ENCODE results near the gene VIPR2.
A peak's percentile ranks its signal among the peaks of the same experiment; 100 is the strongest.

VIPR2 gene

DNA sequence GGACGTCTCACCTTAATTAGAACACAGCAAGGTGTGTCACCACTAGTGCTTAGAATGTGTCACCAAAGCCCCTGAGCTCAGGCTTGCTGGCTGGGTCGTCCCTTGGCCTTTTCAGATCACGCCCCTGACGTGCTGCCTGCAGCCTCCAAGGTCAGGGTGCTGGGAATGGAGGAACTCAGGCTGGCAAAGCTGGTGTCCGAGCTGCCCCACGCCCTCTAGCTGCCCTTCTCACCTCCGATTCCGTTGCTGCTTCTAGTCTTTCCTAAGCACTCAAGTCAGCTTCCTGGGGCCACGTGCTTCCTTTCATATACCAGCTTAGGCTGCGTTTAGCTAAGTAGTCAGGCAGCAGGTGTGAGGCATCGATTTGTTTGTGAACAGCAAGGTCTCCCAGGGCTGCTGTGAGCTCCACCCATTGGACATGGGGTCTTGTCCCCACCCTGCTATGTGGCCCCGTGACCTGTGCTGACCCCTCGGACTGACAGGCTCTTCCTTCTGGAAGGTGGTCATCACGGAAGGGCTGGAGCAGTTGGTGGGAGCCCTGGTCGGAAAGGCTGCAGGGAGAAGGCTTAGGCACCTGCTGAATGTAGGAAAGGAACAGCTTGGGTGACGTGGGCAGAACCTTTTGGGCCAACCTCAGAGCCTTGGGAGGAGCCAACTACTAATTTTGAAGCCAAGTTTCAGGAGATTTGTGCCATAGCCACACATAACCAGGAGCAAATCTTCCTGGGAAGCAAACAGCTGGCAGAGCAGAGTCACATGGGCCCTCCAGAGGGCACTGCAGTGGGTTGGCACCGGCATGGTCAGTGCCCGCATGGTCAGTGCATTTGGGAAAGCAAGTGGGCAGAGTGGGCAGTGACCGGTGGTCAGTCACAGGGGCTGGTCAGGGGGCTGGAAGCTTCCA, 28.8 kb downstream of the VIPR2 start:
- Mint-ChIP-seq H3K4me3 (no peak overlapping the region), H3K9me3 (no peaks in the 10 kb centered on the region), H3K4me1 (ENCODE audit: low read depth) (peaks cover 2% of the 10 kb centered on the region), H3K27me3 (peaks cover 20% of the 10 kb centered on the region), H3K36me3 (ENCODE audit: low read depth) (no peaks in the 10 kb centered on the region), H3K27ac (no peak overlapping the region)
- no peak for DNase-seq

DNA sequence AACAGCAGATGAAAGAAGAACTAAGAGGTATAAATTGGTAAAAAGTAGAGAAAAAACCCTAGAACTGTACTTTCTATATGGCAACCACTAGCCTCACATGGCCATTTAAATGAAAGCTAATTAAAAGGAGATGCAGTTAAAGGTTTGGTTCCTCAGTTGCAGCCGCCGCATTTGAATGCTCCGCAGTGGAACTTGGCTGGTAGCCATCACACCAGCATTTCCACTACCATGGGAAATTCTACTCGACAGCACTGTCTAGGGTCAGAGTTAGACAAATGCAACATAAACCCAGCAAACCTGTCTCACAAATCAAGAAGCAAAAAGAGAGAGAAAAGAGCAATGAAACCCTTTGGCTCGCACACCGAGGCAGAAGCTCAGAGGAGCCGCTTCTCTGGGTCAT, 29.7 kb downstream of the VIPR2 start:
- H3K9me3 Mint-ChIP-seq = no peaks in the 10 kb centered on the region
- no peak for DNase-seq
- H3K4me3 Mint-ChIP-seq = no peak overlapping the region
- peaks cover 2% of the 10 kb centered on the region for H3K4me1 Mint-ChIP-seq (ENCODE audit: low read depth)
- H3K27ac Mint-ChIP-seq = no peak overlapping the region
- no peaks in the 10 kb centered on the region for H3K36me3 Mint-ChIP-seq (ENCODE audit: low read depth)
- H3K27me3 Mint-ChIP-seq = peaks cover 20% of the 10 kb centered on the region

DNA sequence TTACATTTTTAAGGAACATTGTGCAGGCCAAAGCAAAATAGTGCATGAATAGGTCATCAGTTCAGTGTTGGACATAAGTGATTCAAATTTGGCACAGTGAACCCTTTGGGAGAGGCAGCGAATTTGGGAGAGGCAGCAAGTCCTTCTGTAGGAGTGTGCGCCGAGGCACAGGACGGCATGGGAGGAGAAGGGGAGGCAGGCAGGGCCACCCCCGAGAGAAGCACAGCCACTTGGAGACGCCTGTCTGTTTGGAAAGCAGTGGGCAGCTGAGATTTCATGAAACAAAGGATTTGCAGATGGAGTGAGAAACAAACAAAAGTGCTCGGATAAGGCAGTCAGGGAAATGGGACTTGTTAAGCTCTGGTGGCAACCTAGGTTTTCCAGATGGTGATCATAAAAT, 30.6 kb downstream of the VIPR2 start:
- H3K9me3 Mint-ChIP-seq = no peaks in the 10 kb centered on the region
- H3K36me3 Mint-ChIP-seq (ENCODE audit: low read depth) = no peaks in the 10 kb centered on the region
- H3K27ac Mint-ChIP-seq = no peak overlapping the region
- H3K4me3 Mint-ChIP-seq = no peak overlapping the region
- peaks cover 20% of the 10 kb centered on the region for H3K27me3 Mint-ChIP-seq
- H3K4me1 Mint-ChIP-seq (ENCODE audit: low read depth) = peaks cover 2% of the 10 kb centered on the region
- no peak for DNase-seq

DNA sequence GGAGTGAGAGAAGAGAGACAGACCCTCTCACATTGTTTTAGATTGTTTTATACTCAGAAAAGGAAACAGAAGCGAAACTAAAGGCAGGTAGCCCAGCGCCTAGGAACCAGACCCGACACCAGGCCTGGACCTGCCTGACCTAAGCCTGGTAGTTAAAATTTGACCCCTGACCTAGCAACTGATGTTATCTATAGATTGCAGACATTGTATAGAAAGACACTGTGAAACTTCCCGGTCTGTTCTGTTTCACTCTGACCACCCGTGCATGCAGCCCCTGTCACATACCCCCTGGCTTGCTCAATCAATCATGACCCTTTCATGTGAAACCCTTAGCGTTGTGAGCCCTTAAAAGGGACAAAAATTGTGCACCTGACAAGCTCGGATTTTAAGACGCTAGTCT, 31.6 kb downstream of the VIPR2 start:
- no peaks in the 10 kb centered on the region for H3K4me1 Mint-ChIP-seq (ENCODE audit: low read depth)
- no peak overlapping the region for H3K4me3 Mint-ChIP-seq
- no peak overlapping the region for H3K27ac Mint-ChIP-seq
- peaks cover 21% of the 10 kb centered on the region for H3K27me3 Mint-ChIP-seq
- DNase-seq = no peak
- no peaks in the 10 kb centered on the region for H3K36me3 Mint-ChIP-seq (ENCODE audit: low read depth)
- H3K9me3 Mint-ChIP-seq = no peaks in the 10 kb centered on the region

DNA sequence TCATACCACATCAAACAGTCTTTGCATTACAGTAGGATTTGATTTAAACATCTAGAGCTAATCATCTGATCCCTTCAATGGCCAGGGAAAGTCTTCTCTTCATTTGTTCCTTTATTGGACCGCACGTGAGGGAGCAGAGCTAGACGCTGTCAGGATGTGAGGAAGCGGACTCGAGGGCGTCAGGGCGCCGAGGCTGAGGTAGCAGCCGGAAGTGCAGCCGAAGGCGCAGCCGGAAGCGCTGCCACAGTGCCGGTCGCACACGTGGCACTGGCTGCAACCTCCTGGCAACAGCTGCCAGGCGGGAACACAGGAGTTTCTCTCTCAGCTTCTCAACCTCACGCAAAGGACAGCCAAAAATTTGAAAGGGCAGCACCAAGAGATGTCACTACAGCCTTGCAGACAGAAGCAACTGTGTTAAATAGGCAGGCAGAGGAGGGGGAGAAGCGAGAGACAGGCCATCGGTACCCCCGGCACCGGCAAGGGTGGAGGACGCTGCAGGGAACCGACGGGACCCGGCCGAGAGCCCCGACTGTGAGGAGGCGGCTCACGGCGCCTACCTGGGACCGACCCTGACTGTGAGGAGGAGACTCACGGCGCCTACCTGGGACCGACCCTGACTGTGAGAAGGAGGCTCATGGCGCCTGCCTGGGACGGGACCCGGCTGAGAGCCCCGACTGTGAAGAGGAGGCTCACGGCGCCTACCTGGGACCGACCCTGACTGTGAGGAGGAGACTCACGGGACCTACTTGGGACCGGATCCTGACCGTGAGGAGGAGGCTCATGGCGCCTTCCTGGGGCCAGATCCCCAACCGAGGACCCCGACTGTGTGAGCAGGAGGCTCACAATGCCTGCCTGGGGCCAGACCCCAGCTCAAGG, 32.3 kb downstream of the VIPR2 start:
- Mint-ChIP-seq H3K27ac (no peak overlapping the region), H3K9me3 (no peaks in the 10 kb centered on the region), H3K4me1 (ENCODE audit: low read depth) (no peaks in the 10 kb centered on the region), H3K4me3 (no peak overlapping the region), H3K27me3 (peaks cover 22% of the 10 kb centered on the region), H3K36me3 (ENCODE audit: low read depth) (no peaks in the 10 kb centered on the region)
- no peak for DNase-seq

DNA sequence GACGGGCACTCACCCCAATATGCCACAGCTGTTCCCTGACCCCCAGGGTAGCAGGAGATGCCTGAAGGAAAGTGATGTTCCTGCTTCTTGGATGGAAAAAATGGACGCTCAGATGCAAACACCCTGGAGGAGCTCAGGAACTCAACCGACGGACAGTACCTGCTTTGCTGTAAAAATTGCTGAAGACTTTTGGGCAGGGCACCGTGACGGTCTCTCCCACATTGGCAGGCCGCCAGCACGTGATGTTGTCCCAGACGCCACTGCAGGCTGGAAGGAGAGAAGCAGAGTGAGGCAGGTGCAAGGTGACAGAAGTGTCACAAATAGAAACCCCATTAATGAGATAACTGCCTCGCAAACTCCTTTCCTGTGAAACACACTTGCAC, 35.0 kb downstream of the VIPR2 start:
- Mint-ChIP-seq H3K4me1 (ENCODE audit: low read depth) (no peaks in the 10 kb centered on the region), H3K27me3 (peaks cover 10% of the 10 kb centered on the region)

DNA sequence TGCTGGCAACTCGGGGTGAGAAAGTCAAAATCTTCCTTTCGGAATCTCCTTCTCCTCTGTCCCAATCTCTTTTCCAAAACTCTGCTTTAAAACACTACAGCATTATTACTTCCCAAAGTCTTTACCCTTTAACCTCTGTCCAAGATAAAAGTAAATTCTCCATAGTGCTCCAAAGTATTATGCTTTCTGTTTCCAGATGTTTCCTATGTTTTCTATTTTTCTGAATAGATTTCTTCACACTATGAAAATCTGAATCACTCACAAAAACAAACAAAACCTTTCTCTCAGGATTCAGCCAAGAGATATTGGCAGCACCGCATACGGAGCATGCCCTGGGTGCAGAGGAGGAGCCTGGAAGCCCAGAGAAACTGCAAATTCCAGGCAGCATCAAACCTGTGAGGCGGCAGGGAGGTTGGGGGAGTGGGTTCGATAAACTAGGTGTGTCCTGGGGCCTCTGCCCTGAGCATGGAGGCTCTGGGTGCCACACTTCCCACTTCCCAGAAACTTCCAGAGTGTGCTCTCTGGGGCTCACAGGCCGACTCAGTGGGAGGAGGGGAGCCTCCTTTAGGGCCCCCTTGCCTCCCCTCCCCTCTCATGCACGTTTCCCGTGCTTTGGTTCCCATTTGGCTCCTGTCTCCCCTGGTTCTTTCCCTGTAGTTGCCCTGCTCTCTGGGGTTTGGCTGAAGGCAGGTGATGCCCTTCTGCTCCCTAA, 35.6 kb downstream of the VIPR2 start:
- no peak overlapping the region for H3K27ac Mint-ChIP-seq
- H3K36me3 Mint-ChIP-seq (ENCODE audit: low read depth) = no peaks in the 10 kb centered on the region
- H3K4me1 Mint-ChIP-seq (ENCODE audit: low read depth) = no peaks in the 10 kb centered on the region
- no peak for DNase-seq
- H3K9me3 Mint-ChIP-seq = no peaks in the 10 kb centered on the region
- peaks cover 10% of the 10 kb centered on the region for H3K27me3 Mint-ChIP-seq
- no peak overlapping the region for H3K4me3 Mint-ChIP-seq

More for the DNA sequence above, 35.0 kb downstream of the VIPR2 start:
- Mint-ChIP-seq H3K4me3 (no peak overlapping the region), H3K27ac (no peak overlapping the region), H3K9me3 (no peaks in the 10 kb centered on the region), H3K36me3 (ENCODE audit: low read depth) (no peaks in the 10 kb centered on the region)
- no peak for DNase-seq

DNA sequence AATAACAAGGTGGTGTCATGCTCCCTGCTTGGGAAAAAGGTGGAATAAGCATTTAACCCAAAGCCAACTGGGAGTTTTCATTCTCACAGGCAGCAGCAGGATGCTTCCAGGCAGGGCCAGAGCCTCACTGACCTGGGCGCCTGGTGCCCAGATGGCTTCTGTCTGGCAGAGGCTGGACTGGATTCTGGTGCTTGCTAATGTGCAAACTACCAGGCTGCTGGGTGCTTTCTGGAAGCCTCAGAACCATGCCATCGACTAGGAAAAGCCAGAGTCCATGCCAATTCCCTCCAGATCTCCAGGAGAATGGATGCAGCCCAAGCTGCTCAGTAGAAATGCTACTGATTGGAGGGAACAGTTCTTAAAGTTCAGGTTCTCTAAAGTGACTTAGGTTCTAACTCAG, 36.2 kb downstream of the VIPR2 start:
- no peak overlapping the region for H3K4me3 Mint-ChIP-seq
- peaks cover 7% of the 10 kb centered on the region for H3K27me3 Mint-ChIP-seq
- no peaks in the 10 kb centered on the region for H3K4me1 Mint-ChIP-seq (ENCODE audit: low read depth)
- H3K27ac Mint-ChIP-seq = no peak overlapping the region
- H3K9me3 Mint-ChIP-seq = no peaks in the 10 kb centered on the region
- no peaks in the 10 kb centered on the region for H3K36me3 Mint-ChIP-seq (ENCODE audit: low read depth)
- DNase-seq = no peak

DNA sequence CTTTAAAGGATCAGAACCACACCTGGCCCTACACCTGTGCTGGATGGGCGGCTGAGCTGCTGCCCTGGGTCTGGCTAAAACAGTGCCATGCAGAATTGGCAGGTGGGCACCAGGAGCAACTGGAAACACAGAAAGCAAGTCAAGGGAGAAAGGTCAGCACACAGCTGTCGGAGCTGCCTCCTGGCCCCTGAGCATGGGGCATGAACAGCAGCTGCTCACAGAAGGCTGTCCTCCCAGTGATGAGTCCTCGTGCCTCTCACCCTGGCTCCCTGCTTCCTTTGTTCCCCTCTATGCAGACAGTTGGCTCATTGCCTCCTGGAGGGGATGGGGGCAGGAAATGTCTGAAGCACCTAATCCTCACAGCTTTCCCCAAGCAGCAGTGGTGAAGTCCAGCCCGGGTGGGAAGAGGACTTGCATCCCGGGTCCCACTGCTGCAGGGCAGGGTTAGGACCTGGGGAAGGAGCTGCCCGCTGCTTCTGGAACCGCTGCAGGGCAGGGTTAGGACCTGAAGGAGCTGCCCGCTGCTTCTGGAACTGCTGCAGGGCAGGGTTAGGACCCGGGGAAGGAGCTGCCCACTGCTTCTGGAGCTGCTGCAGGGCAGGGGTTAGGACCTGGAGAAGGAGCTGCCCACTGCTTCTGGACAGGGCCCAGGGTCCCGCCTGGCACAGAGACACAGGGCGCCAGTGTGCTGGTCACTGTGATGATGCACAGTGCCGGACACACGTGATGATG, 37.3 kb downstream of the VIPR2 start:
- DNase-seq = no peak
- H3K9me3 Mint-ChIP-seq = no peaks in the 10 kb centered on the region
- H3K36me3 Mint-ChIP-seq (ENCODE audit: low read depth) = no peaks in the 10 kb centered on the region
- H3K27ac Mint-ChIP-seq = no peak overlapping the region
- H3K4me3 Mint-ChIP-seq = no peak overlapping the region
- H3K27me3 Mint-ChIP-seq = peaks cover 6% of the 10 kb centered on the region
- no peaks in the 10 kb centered on the region for H3K4me1 Mint-ChIP-seq (ENCODE audit: low read depth)

DNA sequence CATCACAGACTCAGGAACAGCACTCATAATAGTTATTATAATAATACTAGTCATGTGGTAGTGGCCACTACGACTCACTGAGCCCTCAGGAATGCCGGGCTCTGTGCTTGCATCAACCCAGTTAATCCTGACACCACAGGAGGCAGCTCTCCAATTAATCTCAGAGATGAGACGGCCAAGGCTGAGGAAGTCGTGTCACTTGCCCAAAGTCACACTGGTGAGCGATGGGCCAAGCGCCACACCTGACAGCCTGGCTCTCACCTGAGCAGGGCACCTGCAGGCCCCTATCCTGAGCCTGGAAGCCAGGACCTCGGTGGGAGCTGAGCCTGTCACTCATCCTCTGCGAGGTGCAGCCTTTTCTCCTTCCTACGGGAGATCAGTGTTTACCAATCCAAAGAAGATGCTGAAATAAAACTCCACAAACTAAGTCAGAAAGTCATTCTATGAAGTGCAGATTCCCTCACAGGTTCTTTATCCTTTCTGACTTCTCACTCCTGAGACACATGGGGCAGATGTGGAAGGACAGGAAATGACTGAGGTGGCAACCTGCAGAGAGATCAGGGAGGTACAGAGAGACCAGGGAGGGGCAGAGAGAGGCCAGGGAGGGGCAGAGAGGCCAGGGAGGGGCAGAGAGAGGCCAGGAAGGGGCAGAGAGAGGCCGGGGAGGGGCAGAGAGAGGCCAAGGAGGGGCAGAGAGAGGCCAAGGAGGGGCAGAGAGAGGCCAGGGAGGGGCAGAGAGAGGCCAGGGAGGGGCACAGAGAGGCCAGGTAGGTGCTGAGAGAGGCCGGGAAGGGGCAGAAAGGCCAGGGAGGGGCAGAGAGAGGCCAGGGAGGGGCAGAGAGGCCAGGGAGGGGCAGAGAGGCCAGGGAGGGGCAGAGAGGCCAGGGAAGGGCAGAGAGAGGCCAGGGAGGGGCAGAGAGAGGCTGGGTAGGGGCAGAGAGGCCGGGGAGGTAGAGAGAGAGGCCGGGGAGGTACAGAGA, 38.5 kb downstream of the VIPR2 start:
- H3K4me3 Mint-ChIP-seq = no peak overlapping the region
- DNase-seq = no peak
- no peaks in the 10 kb centered on the region for H3K36me3 Mint-ChIP-seq (ENCODE audit: low read depth)
- peaks cover 2% of the 10 kb centered on the region for H3K27me3 Mint-ChIP-seq
- H3K27ac Mint-ChIP-seq = no peak overlapping the region
- no peaks in the 10 kb centered on the region for H3K4me1 Mint-ChIP-seq (ENCODE audit: low read depth)
- H3K9me3 Mint-ChIP-seq = no peaks in the 10 kb centered on the region

DNA sequence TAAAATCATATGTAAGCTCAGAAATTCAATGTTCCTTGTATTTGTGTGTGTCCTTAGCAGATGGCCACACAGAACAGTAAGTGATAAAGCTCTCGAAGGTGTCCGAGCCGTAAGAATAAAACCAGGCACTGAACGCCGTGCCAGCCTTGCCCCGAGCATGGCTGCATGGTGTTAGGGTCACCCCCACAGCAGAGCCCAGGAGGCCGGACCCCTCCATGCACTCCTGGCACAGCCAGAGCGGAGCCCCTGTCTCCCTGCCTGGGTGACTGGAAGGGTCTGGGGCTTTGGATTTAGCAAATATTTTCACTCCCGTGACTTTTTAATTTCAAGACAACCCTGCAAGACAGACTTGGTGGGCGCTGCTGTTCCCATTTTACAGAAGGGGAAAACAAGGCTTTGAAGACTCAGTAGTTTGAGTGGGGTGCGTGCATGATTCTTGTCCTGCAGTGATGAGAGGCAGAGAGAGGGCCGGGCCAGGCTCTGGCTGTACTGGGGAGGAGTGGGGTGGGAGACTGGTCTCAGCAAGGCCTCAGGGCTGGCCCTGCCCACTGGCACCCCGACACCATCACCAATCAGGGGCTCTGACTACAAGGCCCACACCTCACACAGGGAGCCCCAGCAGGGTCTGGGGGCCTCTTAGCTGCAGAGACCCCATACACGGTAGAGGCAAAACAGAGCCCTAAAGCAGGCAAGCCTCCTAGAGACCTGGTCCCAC, 39.4 kb downstream of the VIPR2 start:
- no peaks in the 10 kb centered on the region for H3K4me1 Mint-ChIP-seq (ENCODE audit: low read depth)
- no peak overlapping the region for H3K4me3 Mint-ChIP-seq
- no peak overlapping the region for H3K27ac Mint-ChIP-seq
- DNase-seq = no peak
- peaks cover 2% of the 10 kb centered on the region for H3K27me3 Mint-ChIP-seq
- H3K9me3 Mint-ChIP-seq = no peaks in the 10 kb centered on the region
- no peaks in the 10 kb centered on the region for H3K36me3 Mint-ChIP-seq (ENCODE audit: low read depth)

DNA sequence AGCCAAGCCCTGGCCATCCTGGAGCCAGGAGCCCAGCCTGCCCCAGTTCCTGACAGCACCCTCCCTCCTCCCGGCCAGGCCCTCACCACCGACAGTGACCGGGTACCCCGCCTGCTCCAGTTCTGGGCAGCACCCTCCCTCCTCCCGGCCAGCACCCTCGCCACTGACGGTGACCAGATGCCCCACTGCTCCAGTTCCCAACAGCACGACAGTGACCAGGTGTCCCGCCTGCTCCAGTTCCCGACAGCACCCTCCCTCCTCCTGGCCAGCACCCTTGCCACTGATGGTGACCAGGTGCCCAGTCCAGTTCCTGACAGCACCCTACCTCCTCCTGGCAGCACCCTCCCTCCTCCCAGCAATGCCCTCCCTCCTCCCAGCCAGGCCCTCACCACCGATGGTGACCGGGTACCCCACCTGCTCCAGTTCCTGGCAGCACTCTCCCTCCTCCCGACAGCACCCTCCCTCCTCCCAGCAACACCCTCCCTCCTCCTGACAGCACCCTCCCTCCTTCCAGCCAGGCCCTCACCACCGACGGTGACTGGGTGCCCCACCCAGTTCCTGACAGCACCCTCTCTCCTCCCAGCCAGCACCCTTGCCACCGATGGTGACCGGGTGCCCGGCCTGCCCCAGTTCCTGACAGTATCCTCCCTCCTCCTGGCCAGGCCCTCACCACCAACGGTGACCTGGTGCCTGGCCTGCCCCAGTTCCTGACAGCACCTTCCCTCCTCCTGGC, 40.3 kb downstream of the VIPR2 start:
- H3K27ac Mint-ChIP-seq = no peak overlapping the region
- no peak overlapping the region for H3K4me3 Mint-ChIP-seq
- no peaks in the 10 kb centered on the region for H3K9me3 Mint-ChIP-seq
- H3K27me3 Mint-ChIP-seq = peaks cover 2% of the 10 kb centered on the region
- H3K4me1 Mint-ChIP-seq (ENCODE audit: low read depth) = no peaks in the 10 kb centered on the region
- no peaks in the 10 kb centered on the region for H3K36me3 Mint-ChIP-seq (ENCODE audit: low read depth)
- peak; percentile 17 for DNase-seq
